GM12878 (cell line): ENCODE data around the gene TMUB2.
"Not testable (repeated sequence)": the region's sequence is repeated elsewhere in the genome, so short reads cannot be mapped to it uniquely, and the experiment has no call there.

Experiments used
- ATF3 ChIP-seq: IDR thresholded peaks from 2 replicates; pipeline ENCODE4 v1.6.1; 2011; ENCODE audit warnings: low read depth, mild to moderate bottlenecking, low read length, moderate library complexity, borderline replicate concordance; ENCODE audit errors: extremely low read depth
- POLR2A ChIP-seq: IDR thresholded peaks from 2 replicates; pipeline ENCODE4 v1.6.1; 2011; ENCODE audit warnings: low read depth, mild to moderate bottlenecking, low read length

DNA sequence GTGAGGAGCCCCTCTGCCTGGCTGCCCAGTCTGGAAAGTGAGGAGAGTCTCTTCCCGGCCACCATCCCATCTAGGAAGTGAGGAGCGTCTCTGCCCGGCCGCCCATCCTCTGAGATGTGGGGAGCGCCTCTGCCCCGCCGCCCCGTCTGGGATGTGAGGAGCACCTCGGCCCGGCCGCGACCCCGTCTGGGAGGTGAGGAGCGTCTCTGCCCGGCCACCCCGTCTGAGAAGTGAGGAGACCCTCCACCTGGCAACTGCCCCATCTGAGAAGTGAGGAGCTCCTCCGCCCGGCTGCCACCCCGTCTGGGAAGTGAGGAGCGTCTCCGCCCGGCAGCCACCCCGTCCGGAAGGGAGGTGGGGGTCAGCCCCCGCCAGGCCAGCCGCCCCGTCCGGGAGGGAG is 51.1 kb downstream of the TMUB2 start:
- not testable (repeated sequence) for TF ChIP-seq POLR2A, ATF3
